Osteoblast (primary cell): ENCODE results near the gene KCNG3. TPM values are rescaled to one million over a fixed set of nuclear protein-coding genes. Genes with fewer than 3 reads are reported as not detected.

Source experiments
- DNase-seq: peaks from one replicate; pipeline ENCODE4 v3.0.0; 2011; ENCODE audit warnings: low spot score, mixed read lengths; ENCODE audit not compliant: insufficient read length; ENCODE audit errors: missing footprints
- H2AFZ ChIP-seq: 2 replicates; pipeline ENCODE4 v1.6.0; 2011; ENCODE audit warnings: mild to moderate bottlenecking, low read length
- H3K27ac ChIP-seq: 2 replicates; pipeline ENCODE4 v1.5.1; 2011; ENCODE audit warnings: mild to moderate bottlenecking, low read depth, low read length, moderate library complexity
- H3K27me3 ChIP-seq: 2 replicates; pipeline ENCODE4 v1.6.0; 2012; ENCODE audit warnings: mild to moderate bottlenecking, control low read depth, inconsistent platforms, low read length, moderate library complexity; ENCODE audit not compliant: insufficient read depth
- H3K36me3 ChIP-seq: 2 replicates; pipeline ENCODE4 v1.5.1; 2011; ENCODE audit warnings: mild to moderate bottlenecking, low read length, control low read depth, moderate library complexity; ENCODE audit not compliant: insufficient read depth
- H3K4me1 ChIP-seq: 2 replicates; pipeline ENCODE4 v1.5.1; 2011; ENCODE audit warnings: mild to moderate bottlenecking, low read length, control low read depth, moderate library complexity; ENCODE audit not compliant: insufficient read depth
- H3K4me2 ChIP-seq: 2 replicates; pipeline ENCODE4 v1.6.0; 2011; ENCODE audit warnings: mild to moderate bottlenecking, low read length; ENCODE audit not compliant: insufficient read depth
- H3K4me3 ChIP-seq: fragments of 200-600 bp; sonication (generic); 3 replicates; pipeline ENCODE4 v1.5.1; 2012; ENCODE audit warnings: mild to moderate bottlenecking, low read length, inconsistent platforms; ENCODE audit not compliant: insufficient read depth
- H3K79me2 ChIP-seq: 2 replicates; pipeline ENCODE4 v1.6.0; 2012; ENCODE audit warnings: mild to moderate bottlenecking, low read length, control low read depth, inconsistent platforms; ENCODE audit not compliant: insufficient read depth
- H3K9me3 ChIP-seq: 2 replicates; pipeline ENCODE4 v1.5.1; 2011; ENCODE audit warnings: low read depth, low read length, control low read depth
- H4K20me1 ChIP-seq: 2 replicates; pipeline ENCODE4 v1.6.0; 2012; ENCODE audit warnings: mild to moderate bottlenecking, low read length, control low read depth; ENCODE audit not compliant: insufficient read depth
- CTCF ChIP-seq: IDR thresholded peaks from 2 replicates; pipeline ENCODE4 v1.5.1; 2011; ENCODE audit warnings: mild to moderate bottlenecking, low read depth, low read length, moderate library complexity; ENCODE audit errors: extremely low read depth
- total RNA-seq: library from RNA; depleted of rRNA; stranded (reverse); fragments of >200 nt; gene quantifications from 2 replicates; pipeline ENCODE4 v1.2.3, GENCODE V29; 2012

The KCNG3 gene
- total RNA-seq, 1 donor = under 0.01 TPM

GRCh38 chr2:42516418-42516901 lies 22.7 kb upstream of the KCNG3 start:
- Histone ChIP-seq H3K4me2 (no peak overlapping the region), H3K79me2 (no peaks in the 10 kb centered on the region), H3K27ac (no peak overlapping the region), H3K9me3 (no peaks in the 10 kb centered on the region), H3K4me1 (no peaks in the 10 kb centered on the region), H3K27me3 (no peaks in the 10 kb centered on the region), H3K4me3 (no peak overlapping the region), H4K20me1 (no peaks in the 10 kb centered on the region), H2AFZ (no peak overlapping the region), H3K36me3 (no peaks in the 10 kb centered on the region)
- no peak for DNase-seq
- TF ChIP-seq CTCF = no peak

GRCh38 chr2:42513252-42513918 lies 19.6 kb upstream of the KCNG3 start:
- H3K79me2 ChIP-seq = no peaks in the 10 kb centered on the region
- H3K4me3 ChIP-seq = no peak overlapping the region
- TF ChIP-seq CTCF = peak; percentile 86
- H3K27me3 ChIP-seq = no peaks in the 10 kb centered on the region
- H3K4me1 ChIP-seq = no peaks in the 10 kb centered on the region
- no peaks in the 10 kb centered on the region for H3K9me3 ChIP-seq
- H3K4me2 ChIP-seq = peak overlapping the region; percentile 39
- H3K36me3 ChIP-seq = no peaks in the 10 kb centered on the region
- peak overlapping the region; percentile 58 for H2AFZ ChIP-seq
- peak; percentile 78 for DNase-seq
- no peaks in the 10 kb centered on the region for H4K20me1 ChIP-seq
- H3K27ac ChIP-seq = no peak overlapping the region

- Histone ChIP-seq H3K4me1 (no peaks in the 10 kb centered on the region), H3K27ac (no peak overlapping the region), H3K4me3 (no peak overlapping the region), H3K36me3 (no peaks in the 10 kb centered on the region), H3K4me2 (no peak overlapping the region), H3K9me3 (no peaks in the 10 kb centered on the region), H4K20me1 (no peaks in the 10 kb centered on the region), H3K79me2 (no peaks in the 10 kb centered on the region), H2AFZ (no peak overlapping the region), H3K27me3 (no peaks in the 10 kb centered on the region)
- TF ChIP-seq CTCF = no peak
- no peak for DNase-seq
Measured at GRCh38 chr2:42510608-42511243, 16.9 kb upstream of the KCNG3 start.

- Histone ChIP-seq H3K4me1 (no peaks in the 10 kb centered on the region), H3K4me2 (no peak overlapping the region), H3K9me3 (no peaks in the 10 kb centered on the region), H3K4me3 (no peak overlapping the region), H3K79me2 (no peaks in the 10 kb centered on the region), H4K20me1 (no peaks in the 10 kb centered on the region), H3K36me3 (no peaks in the 10 kb centered on the region), H3K27me3 (no peaks in the 10 kb centered on the region), H2AFZ (no peak overlapping the region), H3K27ac (no peak overlapping the region)
- no peak for TF ChIP-seq CTCF
- no peak for DNase-seq
Measured at GRCh38 chr2:42510191-42510590, 16.4 kb upstream of the KCNG3 start.
